ENCODE results near the gene ZNF593OS.
A peak's percentile ranks its signal among the peaks of the same experiment; 100 is the strongest.

Gene ZNF593OS

GRCh38 chr1:26160527-26161414 is 10.9 kb downstream of the ZNF593OS start:
- FAIRE-seq: no peak
- DNase-seq (ENCODE audit: insufficient read length, low spot score): no peak

DNA sequence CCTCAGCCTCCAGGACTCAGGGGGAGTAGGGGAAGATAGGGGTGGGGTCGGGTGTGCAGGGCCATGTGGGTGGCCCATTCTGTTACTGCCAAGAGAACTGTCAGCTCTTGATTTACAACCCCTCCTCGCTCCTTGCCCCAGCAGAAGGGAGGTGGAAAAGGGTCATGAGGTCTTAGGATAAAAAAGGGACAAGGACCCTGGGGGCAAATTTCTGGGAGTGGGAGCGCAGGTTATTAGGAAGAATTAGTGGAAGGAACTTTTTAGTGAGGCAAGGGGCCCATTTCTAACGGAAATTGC is 11.9 kb downstream of the ZNF593OS start:
- no peak for FAIRE-seq
- no peak for DNase-seq (ENCODE audit: insufficient read length, low spot score)

DNA sequence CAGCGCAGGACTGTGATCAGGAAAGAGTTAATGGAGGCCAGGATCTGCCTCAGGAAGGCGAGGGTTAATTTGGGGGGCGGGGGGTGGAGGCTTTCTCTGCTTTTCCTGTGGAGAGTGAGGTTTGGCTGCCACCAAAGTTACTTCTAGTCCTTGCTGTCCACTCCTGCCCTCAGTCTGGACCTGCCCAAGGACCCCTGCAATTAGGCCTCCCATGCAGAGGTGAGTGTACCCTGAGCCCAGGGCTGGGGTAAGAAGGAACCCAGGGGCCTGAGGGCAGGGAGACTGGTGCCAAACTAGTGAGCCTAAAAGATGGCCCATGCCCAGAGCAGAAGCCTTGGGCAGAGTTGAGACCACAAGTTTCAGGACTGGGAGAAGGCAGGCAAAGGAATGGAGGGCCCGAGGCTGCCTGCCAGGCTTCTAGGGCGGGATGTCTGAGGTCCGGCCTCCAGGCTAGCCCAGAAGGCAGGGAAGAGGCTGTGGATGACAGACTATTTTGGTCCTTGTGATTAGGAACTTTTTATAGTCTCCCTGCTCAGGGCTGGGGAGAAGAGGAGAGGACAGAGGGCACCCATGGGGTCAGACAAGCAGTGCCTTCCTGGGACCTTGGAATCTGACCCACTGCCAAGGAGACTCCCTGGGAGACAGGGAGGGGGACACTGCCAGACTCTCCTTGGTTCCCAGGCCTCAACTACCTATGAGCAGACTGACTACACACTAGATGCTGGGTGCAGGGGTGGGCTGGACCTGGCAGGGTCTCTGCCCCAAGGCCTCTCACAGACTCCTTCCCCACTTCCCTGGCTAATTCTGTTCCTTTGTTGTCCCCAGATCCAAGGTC is 12.5 kb downstream of the ZNF593OS start, which contains the start of gene FAM110D:
Gene FAM110D (plus strand): TSS at position 172 of the 835 bp plus-strand sequence. CDS start 2,213 bp downstream, outside the sequence.
- FAIRE-seq (no peak), DNase-seq (ENCODE audit: insufficient read length, low spot score) (no peak)

GRCh38 chr1:26158271-26158907 is 13.2 kb downstream of the ZNF593OS start:
- no peak for FAIRE-seq
- DNase-seq (ENCODE audit: insufficient read length, low spot score): no peak

DNA sequence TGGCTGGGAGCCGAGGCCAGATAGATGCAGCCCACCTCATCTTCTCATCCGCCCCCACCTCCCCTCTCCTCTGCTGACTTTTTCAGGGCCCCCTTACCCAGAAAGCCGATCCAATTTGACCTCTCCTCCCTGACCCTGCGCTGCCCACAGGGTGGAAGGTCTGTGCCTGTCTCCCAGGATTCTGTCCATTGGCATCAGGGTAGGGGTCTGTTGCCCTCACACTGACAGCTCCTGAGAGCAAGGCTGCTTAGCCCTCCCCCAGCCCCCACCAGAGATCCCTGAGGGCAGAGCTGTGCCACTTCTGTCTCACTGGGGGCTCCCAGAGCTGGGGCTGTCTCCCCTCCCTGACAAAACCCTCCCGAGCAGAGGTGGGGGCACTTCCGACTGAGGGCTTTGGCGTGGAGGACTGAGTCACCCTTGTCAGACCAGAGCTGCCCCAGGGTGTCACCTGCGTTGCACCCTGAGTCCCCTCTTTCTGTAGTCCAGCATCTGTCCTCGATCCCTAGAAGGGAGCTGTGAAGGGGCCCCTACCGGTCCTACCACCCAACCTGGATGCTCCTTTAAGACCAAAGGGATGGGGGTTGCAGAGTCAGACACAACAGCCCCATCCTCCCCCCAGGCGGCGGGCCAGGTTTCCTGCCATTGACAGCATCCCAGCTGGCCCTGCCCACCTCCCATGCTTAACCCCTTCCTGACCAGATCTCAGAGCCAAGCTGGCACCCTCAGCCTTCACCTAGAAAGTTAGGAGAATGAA is 15.2 kb downstream of the ZNF593OS start:
- DNase-seq (ENCODE audit: insufficient read length, low spot score) (no peak), FAIRE-seq (no peak)

DNA sequence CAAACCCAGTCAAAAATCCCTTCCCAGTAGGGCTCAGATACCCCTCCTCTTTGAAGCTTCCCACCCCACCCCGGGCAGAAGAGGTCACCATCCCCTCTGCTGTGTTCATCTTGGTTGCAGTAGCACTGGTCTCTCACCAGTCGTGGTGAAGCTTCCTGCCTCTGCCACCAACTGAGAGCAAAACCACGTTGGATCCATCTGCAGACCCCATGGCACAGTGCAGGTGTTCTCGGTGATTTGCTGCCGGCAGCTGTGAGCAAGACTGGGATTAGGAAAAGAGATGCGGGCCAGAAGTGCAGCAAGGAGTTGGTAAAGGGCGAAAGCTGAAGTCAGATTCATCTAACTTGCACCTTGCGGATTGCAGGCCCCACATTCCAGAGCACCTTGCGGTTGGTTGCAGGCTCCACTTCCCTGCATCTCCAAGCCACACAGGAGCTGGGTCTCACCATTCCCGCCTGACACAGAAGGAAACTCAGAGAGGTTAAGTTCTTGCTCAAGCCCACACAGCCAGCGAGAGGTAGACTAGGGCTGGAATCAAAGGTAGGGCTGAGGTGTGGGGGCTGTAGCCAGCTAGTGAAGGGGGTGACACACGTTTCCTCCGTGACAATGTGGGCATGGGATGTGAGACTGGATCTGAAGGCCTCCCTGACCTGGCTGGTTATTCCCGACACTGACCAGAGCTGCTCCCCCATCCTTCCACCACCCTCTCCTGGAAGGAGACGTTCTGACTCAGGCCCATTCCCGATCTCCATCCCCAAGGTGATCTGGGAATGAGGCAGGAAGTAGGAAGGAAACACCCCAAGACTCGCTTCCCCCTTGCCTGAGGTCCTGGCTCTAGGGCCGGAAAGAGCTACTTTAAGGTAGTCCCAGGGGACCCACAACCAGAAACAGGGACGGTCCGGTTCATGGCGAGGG is 16.0 kb downstream of the ZNF593OS start:
- DNase-seq (ENCODE audit: insufficient read length, low spot score) (no peak), FAIRE-seq (no peak)

- DNase-seq (ENCODE audit: insufficient read length, low spot score) (no peak), FAIRE-seq (no peak)
Observed at GRCh38 chr1:26154750-26155149, 16.9 kb downstream of the ZNF593OS start.

DNA sequence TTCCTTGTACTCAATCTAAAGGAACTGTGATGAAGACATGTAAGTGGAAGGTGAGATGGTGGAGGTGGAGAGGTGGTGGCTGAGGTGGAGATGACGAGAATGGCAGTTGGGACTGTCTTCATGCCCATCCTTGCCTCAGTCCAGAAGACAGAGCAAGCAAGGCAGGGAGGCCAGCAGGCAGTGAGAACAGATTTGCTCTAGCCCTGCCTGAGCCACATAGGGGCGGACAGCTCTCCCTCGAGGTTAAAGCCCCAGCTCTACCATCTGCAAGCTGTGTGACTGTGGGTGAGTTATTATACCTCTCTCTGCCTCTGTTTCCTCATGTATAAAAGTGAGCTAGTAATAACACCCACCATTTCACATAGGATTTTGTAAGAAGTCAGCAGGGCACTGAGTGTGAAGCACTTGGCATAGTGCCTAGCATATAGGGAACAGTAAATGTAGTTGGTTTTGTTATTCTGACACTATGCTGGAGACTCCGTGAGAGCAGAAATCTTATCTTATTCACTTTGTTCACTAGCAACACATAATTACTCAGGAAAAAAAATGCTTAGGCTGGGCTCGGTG is 17.6 kb downstream of the ZNF593OS start:
- no peak for DNase-seq (ENCODE audit: insufficient read length, low spot score)
- FAIRE-seq: no peak

- FAIRE-seq (no peak), DNase-seq (ENCODE audit: insufficient read length, low spot score) (no peak)
Observed at GRCh38 chr1:26148887-26149286, 22.7 kb downstream of the ZNF593OS start.

GRCh38 chr1:26145960-26146294 is 25.7 kb downstream of the ZNF593OS start:
- no peak for FAIRE-seq
- DNase-seq (ENCODE audit: insufficient read length, low spot score): no peak

- DNase-seq (ENCODE audit: insufficient read length, low spot score) (peak; percentile 65), FAIRE-seq (peak; percentile 98)
Observed at GRCh38 chr1:26145041-26145959, 26.3 kb downstream of the ZNF593OS start.

DNA sequence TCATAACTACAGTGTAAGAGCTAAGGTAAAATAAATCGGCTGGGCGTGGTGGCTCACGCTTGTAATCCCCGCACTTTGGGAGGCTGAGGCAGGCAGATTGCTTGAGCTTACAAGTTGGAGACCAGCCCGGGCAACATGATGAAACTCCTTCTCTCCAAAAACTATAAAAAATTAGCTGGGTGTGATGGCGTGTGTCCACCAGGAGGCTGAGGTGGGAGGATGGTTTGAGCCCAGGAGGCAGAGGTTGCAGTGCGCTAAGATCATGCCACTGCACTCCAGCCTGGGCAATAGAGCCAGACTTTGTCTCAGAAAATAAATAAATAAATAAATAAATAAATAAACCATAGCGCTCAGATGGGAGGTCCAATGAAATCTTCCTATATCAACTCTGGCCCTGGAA is 29.5 kb downstream of the ZNF593OS start:
- FAIRE-seq (no peak), DNase-seq (ENCODE audit: insufficient read length, low spot score) (no peak)

DNA sequence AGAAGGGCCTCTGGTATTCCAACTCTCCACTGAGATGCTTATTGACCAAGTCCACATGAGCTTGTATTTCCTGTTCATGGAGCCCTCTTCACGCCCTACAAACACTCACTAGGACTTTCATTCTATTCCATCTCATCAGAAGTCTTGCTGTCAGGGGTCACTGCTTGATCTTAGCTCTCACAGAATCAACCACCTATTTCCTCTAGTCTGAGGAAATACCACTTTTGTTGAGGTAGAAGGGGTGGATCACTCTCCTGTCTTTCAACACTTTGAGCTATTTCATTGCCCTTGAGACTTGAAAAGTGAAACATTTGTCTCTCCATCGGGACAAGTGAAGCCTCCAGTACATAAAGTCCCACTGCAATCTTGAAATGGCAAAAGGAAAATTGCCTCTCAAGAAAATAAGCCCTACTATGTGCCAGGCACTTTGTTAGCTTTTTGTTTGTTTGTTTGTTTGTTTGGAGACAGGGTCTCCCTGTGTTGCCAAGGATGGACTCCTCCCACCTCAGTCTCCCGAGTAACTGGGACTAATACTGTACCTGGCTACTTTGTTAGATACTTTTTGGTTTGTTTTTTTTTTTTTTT is 32.6 kb downstream of the ZNF593OS start:
- DNase-seq (ENCODE audit: insufficient read length, low spot score) (no peak), FAIRE-seq (no peak)

DNA sequence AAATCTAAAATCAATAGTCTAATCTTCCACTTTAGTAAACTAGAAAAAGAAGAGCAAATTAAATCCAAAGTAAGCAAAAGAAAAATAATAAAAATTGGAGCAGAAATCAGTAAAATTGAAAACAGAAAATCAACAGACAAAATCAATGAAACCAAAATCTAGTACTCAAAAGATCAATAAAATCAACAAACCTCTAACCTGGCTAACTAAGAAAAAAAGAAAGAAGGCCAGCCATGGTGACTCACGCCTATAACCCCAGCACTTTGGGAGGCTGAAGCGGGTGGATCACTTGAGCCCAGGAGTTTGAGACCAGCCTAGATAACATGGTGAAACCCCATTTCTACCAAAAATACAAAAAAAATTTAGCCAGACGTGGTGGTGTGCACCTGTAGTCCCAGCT is 37.2 kb downstream of the ZNF593OS start:
- no peak for DNase-seq (ENCODE audit: insufficient read length, low spot score)
- no peak for FAIRE-seq

DNA sequence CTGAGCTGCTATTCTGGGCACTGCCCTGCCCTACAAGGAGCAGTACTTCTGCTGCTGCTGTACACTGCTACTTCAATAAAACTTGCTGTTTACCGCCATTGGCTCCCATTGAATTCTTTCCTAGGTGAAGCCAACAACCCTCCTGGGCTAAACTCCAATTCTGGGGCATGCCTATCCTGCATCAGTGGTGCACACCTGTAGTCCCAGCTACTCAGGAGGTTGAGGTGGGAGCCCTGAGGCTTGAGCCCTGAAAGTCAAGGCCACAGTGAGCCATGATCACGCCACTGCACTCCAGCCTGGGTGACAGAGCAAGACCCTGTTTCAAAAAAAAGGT is 38.8 kb downstream of the ZNF593OS start:
- DNase-seq (ENCODE audit: insufficient read length, low spot score) (no peak), FAIRE-seq (no peak)

GRCh38 chr1:26132128-26132833 is 39.4 kb downstream of the ZNF593OS start:
- FAIRE-seq (no peak), DNase-seq (ENCODE audit: insufficient read length, low spot score) (no peak)

- FAIRE-seq (no peak), DNase-seq (ENCODE audit: insufficient read length, low spot score) (no peak)
Observed at GRCh38 chr1:26130695-26131094, 40.9 kb downstream of the ZNF593OS start.

DNA sequence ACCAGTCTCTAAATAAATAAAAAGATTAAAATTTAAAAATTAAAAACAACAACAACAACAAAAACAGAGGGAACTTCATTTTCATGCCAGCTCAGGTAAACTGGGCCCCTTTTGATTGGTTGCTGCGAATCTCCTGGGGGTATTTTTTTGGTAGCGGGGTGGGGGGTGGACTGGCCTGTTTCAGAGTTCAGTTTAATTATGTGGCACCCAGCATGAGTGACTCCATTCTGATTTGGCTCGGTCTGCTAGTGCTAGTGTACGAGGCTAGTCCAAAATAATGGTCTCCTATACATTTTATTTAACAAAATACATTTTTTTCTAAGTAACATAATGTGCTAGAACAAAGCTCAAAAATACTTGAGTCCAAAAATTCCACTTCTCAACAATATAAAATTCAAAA is 41.9 kb downstream of the ZNF593OS start:
- DNase-seq (ENCODE audit: insufficient read length, low spot score) (no peak), FAIRE-seq (no peak)

All from GM19239 (cell line).